Measurements from ENCODE around the gene GREM2. TPM values are rescaled to one million over a fixed set of nuclear protein-coding genes. Genes with fewer than 3 reads are reported as not detected.

Gene GREM2
- total RNA-seq, 1 experiment from 2014 or later: not detected

DNA sequence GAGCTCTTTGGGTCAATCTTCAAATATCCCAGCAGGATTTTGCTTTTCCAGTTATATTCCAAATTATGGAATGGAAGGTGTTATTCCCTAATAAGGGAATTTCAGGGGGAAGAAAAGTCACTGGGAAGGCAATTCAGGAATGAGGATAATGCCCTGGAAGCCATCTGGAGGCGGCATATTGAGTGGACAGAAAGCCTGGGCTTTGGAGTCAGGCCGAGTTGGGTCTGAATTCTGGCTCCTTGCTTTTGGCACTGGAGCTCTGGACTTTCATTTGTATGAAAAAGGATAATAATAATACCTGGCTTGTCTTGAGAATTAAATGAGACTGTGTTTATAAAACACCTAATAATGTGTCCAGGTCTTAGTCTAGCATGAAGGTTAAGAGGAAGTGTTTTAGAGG lies 16.5 kb downstream of the GREM2 start:
- Histone ChIP-seq H4K5ac (ENCODE audit: insufficient read length, low read depth, low read length) (no peak overlapping the region), H2BK20ac (ENCODE audit: low read depth, low read length, poor library complexity, severe bottlenecking) (no peak overlapping the region), H4K20me1 (ENCODE audit: control insufficient read depth, insufficient read depth, insufficient read length) (no peaks in the 10 kb centered on the region), H3K4me2 (ENCODE audit: insufficient read depth, insufficient read length, low read length) (no peak overlapping the region), H4K91ac (ENCODE audit: insufficient read length, low read depth, low read length) (no peak overlapping the region), H3K18ac (ENCODE audit: insufficient read length, low read depth, low read length) (no peak overlapping the region), H3K23ac (ENCODE audit: insufficient read length, low read depth, low read length) (no peak overlapping the region), H4K8ac (replicated peaks; ENCODE audit: insufficient read length, low read depth, low read length) (no peak overlapping the region), H3K14ac (ENCODE audit: insufficient read depth, low read length) (no peak overlapping the region), H2BK120ac (ENCODE audit: low read depth, low read length, poor library complexity, severe bottlenecking) (no peak overlapping the region), H2BK12ac (ENCODE audit: insufficient read length, low read depth, low read length) (no peak overlapping the region), H3K9ac (ENCODE audit: extremely low read depth, insufficient read length, low read length) (no peak overlapping the region), H3K4me1 (ENCODE audit: insufficient read depth, low read length) (no peaks in the 10 kb centered on the region), H3K27me3 (ENCODE audit: insufficient read depth, low read length) (no peaks in the 10 kb centered on the region), H3K23me2 (ENCODE audit: insufficient read length, low read depth, low read length, poor library complexity, severe bottlenecking) (no peaks in the 10 kb centered on the region), H2BK15ac (ENCODE audit: low read depth, low read length) (no peak overlapping the region), H3K56ac (ENCODE audit: insufficient read length, low read depth, low read length) (no peak overlapping the region), H3K4ac (ENCODE audit: low read depth, low read length) (no peak overlapping the region), H3K79me2 (ENCODE audit: insufficient read depth, low read length) (no peaks in the 10 kb centered on the region), H3K27ac (ENCODE audit: insufficient read length, low read depth, low read length) (no peak overlapping the region), H3T11ph (ENCODE audit: low read length) (no peak overlapping the region), H2AK5ac (ENCODE audit: insufficient read length, low read length) (no peak overlapping the region), H3K79me1 (ENCODE audit: insufficient read depth, low read depth, low read length, poor library complexity, severe bottlenecking) (no peaks in the 10 kb centered on the region), H2BK5ac (ENCODE audit: insufficient read length, low read length) (no peak overlapping the region), H2AFZ (ENCODE audit: low read length) (no peak overlapping the region), H3K9me3 (ENCODE audit: control insufficient read depth, low read depth, low read length) (no peaks in the 10 kb centered on the region)
- no peak for DNase-seq
- no peak overlapping the region for H3K4me3 Mint-ChIP-seq
- H3K36me3 Mint-ChIP-seq (ENCODE audit: insufficient read depth in 1 of 3, low read depth in 3 of 3): no peaks in the 10 kb centered on the region
- TF ChIP-seq, protein P1, sequence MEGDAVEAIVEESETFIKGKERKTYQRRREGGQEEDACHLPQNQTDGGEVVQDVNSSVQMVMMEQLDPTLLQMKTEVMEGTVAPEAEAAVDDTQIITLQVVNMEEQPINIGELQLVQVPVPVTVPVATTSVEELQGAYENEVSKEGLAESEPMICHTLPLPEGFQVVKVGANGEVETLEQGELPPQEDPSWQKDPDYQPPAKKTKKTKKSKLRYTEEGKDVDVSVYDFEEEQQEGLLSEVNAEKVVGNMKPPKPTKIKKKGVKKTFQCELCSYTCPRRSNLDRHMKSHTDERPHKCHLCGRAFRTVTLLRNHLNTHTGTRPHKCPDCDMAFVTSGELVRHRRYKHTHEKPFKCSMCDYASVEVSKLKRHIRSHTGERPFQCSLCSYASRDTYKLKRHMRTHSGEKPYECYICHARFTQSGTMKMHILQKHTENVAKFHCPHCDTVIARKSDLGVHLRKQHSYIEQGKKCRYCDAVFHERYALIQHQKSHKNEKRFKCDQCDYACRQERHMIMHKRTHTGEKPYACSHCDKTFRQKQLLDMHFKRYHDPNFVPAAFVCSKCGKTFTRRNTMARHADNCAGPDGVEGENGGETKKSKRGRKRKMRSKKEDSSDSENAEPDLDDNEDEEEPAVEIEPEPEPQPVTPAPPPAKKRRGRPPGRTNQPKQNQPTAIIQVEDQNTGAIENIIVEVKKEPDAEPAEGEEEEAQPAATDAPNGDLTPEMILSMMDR (conservative IDR thresholded peaks at IDR 0.05): no peak
- no peaks in the 10 kb centered on the region for H3K9me3 Mint-ChIP-seq
- H3K27me3 Mint-ChIP-seq (ENCODE audit: low read depth): no peaks in the 10 kb centered on the region
- no peak overlapping the region for H3K27ac Mint-ChIP-seq
- WGBS (ENCODE audit: extremely low coverage, insufficient read length, low lambda C conversion rate): no CpG with 5 or more reads among the region's 2 CpGs
- peaks cover 0 to 6% of the 10 kb centered on the region in 2 experiments; a peak in 2 of 4 replicates for H3K4me1 Mint-ChIP-seq
